ENCODE results near the gene PPARD.
A peak's percentile ranks its signal among the peaks of the same experiment; 100 is the strongest.

Gene PPARD

GRCh38 chr6:35445691-35446090 is 103.3 kb downstream of the PPARD start:
- peak; percentile 14 for DNase-seq

- DNase-seq: no peak
These were observed 105.8 kb downstream of the PPARD start for GRCh38 chr6:35448191-35448590.

GRCh38 chr6:35449287-35449881 is 107.0 kb downstream of the PPARD start:
- DNase-seq: peak; percentile 18

GRCh38 chr6:35451354-35452182 is 109.2 kb downstream of the PPARD start:
- no peak for DNase-seq

- peak; percentile 91 for DNase-seq
These were observed 110.1 kb downstream of the PPARD start, which contains the start of gene FANCE for GRCh38 chr6:35452183-35453090. Gene FANCE (plus strand): TSS chr6:35452338. CDS start chr6:35452546, 208 bp downstream.

GRCh38 chr6:35453236-35453635 is 110.9 kb downstream of the PPARD start:
- no peak for DNase-seq

- DNase-seq: no peak
These were observed 112.2 kb downstream of the PPARD start for GRCh38 chr6:35454391-35455110.

GRCh38 chr6:35457907-35458306 is 115.5 kb downstream of the PPARD start:
- DNase-seq: no peak

GRCh38 chr6:35461270-35461669 is 118.9 kb downstream of the PPARD start:
- DNase-seq: no peak

- DNase-seq: no peak
These were observed 120.9 kb downstream of the PPARD start for GRCh38 chr6:35463292-35463691.

GRCh38 chr6:35465646-35466045 is 123.3 kb downstream of the PPARD start:
- DNase-seq: no peak

GRCh38 chr6:35468181-35468979 is 126.0 kb downstream of the PPARD start, which contains the start of gene RPL10A:
Gene RPL10A (plus strand): TSS chr6:35468401. CDS start chr6:35468435, 34 bp downstream.
- peak; percentile 96 for DNase-seq

- no peak for DNase-seq
These were observed 126.8 kb downstream of the PPARD start for GRCh38 chr6:35468980-35469750.

GRCh38 chr6:35469751-35470662 is 127.6 kb downstream of the PPARD start:
- DNase-seq: no peak

GRCh38 chr6:35470663-35471120 is 128.3 kb downstream of the PPARD start:
- no peak for DNase-seq

GRCh38 chr6:35471836-35472345 is 129.5 kb downstream of the PPARD start:
- DNase-seq: no peak

- peak; percentile 35 for DNase-seq
These were observed 130.9 kb downstream of the PPARD start for GRCh38 chr6:35473075-35473849.

- DNase-seq: no peak
These were observed 131.4 kb downstream of the PPARD start for GRCh38 chr6:35473850-35474130.

Measured in stimulated activated CD4-positive, alpha-beta T cell treated with anti-CD3 and anti-CD28 coated beads, Interleukin-1b, Interleukin-23, amount 100 ng/mL, for 48 hours (primary cell).